SU-DHL-6 (cell line): ENCODE data around the gene LETM1.

ENCODE experiments used
- H2AFZ ChIP-seq: fragments of 200-600 bp; sonication (generic); 2 replicates; pipeline ENCODE4 v1.6.1; 2014; ENCODE audit warnings: low read depth, mild to moderate bottlenecking, moderate library complexity, mixed read lengths, antibody characterized with exemption, low read length; ENCODE audit not compliant: severe bottlenecking
- H3F3A ChIP-seq: fragments of 200-600 bp; shearing (Covaris generic); 2 replicates; pipeline ENCODE4 v1.6.0; 2016; ENCODE audit warnings: antibody characterized with exemption, mild to moderate bottlenecking; ENCODE audit not compliant: insufficient read depth
- H3K27ac ChIP-seq: fragments of 200-600 bp; sonication (generic); 2 replicates; pipeline ENCODE4 v1.5.1; 2016; ENCODE audit warnings: low read depth, mild to moderate bottlenecking, low read length, moderate library complexity, mixed read lengths
- H3K27me3 ChIP-seq: fragments of 200-600 bp; sonication (generic), shearing (Covaris generic); 2 replicates; pipeline ENCODE4 v1.6.0; 2014; ENCODE audit warnings: mild to moderate bottlenecking, low read length
- H3K36me3 ChIP-seq: fragments of 200-600 bp; sonication (generic); 2 replicates; pipeline ENCODE4 v1.6.1; 2014; ENCODE audit warnings: mild to moderate bottlenecking, low read length, mixed read lengths
- H3K4me2 ChIP-seq: fragments of 300-600, 200-600 bp; shearing (Covaris generic), sonication (generic); 2 replicates; pipeline ENCODE4 v1.6.0; 2014; ENCODE audit warnings: low read length, low read depth, mild to moderate bottlenecking; ENCODE audit not compliant: poor library complexity, severe bottlenecking
- H3K4me3 ChIP-seq: fragments of 200-600 bp; sonication (generic); 2 replicates; pipeline ENCODE4 v1.5.1; 2014; ENCODE audit warnings: antibody characterized with exemption, low read length, mild to moderate bottlenecking, mixed read lengths; ENCODE audit not compliant: insufficient read depth, poor library complexity, severe bottlenecking
- H3K79me2 ChIP-seq: fragments of 200-600 bp; sonication (generic); 2 replicates; pipeline ENCODE4 v1.6.1; 2014; ENCODE audit warnings: mild to moderate bottlenecking, low read length, moderate library complexity; ENCODE audit not compliant: insufficient read depth
- H3K9ac ChIP-seq: fragments of 200-600 bp; sonication (generic); 2 replicates; pipeline ENCODE4 v1.7.0; 2014; ENCODE audit warnings: mild to moderate bottlenecking, low read length
- H3K9me2 ChIP-seq: fragments of 200-600 bp; sonication (generic); replicated peaks from 2 replicates; pipeline ENCODE4 v1.6.1; 2014; ENCODE audit warnings: low read length; ENCODE audit not compliant: insufficient read depth
- H3K9me3 ChIP-seq: fragments of 200-600 bp; sonication (generic); 2 replicates; pipeline ENCODE4 v1.6.1; 2014; ENCODE audit warnings: low read length, mixed read lengths; ENCODE audit not compliant: insufficient read depth
- H4K20me1 ChIP-seq: fragments of 200-600 bp; sonication (generic); 2 replicates; pipeline ENCODE4 v1.6.1; 2014; ENCODE audit warnings: low read depth, mild to moderate bottlenecking, antibody characterized with exemption, low read length, moderate library complexity, mixed read lengths
- CTCF ChIP-seq: fragments of 200-600 bp; sonication (generic); IDR thresholded peaks from one replicate; pipeline ENCODE4 v1.5.1; 2017; ENCODE audit warnings: antibody characterized with exemption, mild to moderate bottlenecking, low read length, moderate library complexity; ENCODE audit not compliant: insufficient read depth, poor library complexity, severe bottlenecking
- EZH2phosphoT487 ChIP-seq: fragments of 200-600 bp; sonication (generic), shearing (Covaris generic); conservative IDR thresholded peaks from 2 replicates; pipeline ENCODE4 v1.6.1; 2018; ENCODE audit warnings: mild to moderate bottlenecking, antibody characterized with exemption, low read length, moderate library complexity, mixed read lengths

The LETM1 gene

GRCh38 chr4:1789552-1789951, 66.4 kb downstream of the LETM1 start:
- Histone ChIP-seq H3F3A (no peaks in the 10 kb centered on the region), H3K4me3 (no peak overlapping the region), H3K9ac (no peak overlapping the region), H3K9me3 (no peaks in the 10 kb centered on the region), H4K20me1 (no peaks in the 10 kb centered on the region), H3K27me3 (no peaks in the 10 kb centered on the region), H3K4me2 (no peak overlapping the region), H3K79me2 (no peaks in the 10 kb centered on the region), H2AFZ (no peak overlapping the region), H3K36me3 (no peaks in the 10 kb centered on the region), H3K27ac (no peak overlapping the region), H3K9me2 (no peaks in the 10 kb centered on the region)
- TF ChIP-seq EZH2phosphoT487, result no peak
- TF ChIP-seq CTCF, result no peak

- H3K9me3 ChIP-seq, result no peaks in the 10 kb centered on the region
- H3K9me2 ChIP-seq, result no peaks in the 10 kb centered on the region
- TF ChIP-seq EZH2phosphoT487, result no peak
- no peaks in the 10 kb centered on the region for H3K27me3 ChIP-seq
- no peaks in the 10 kb centered on the region for H4K20me1 ChIP-seq
- no peaks in the 10 kb centered on the region for H3F3A ChIP-seq
- H3K36me3 ChIP-seq, result no peaks in the 10 kb centered on the region
- H3K79me2 ChIP-seq, result no peaks in the 10 kb centered on the region
- no peak overlapping the region for H3K4me2 ChIP-seq
- H3K27ac ChIP-seq, result no peak overlapping the region
- H2AFZ ChIP-seq, result no peak overlapping the region
- no peak overlapping the region for H3K4me3 ChIP-seq
- H3K9ac ChIP-seq, result no peak overlapping the region
Observed at GRCh38 chr4:1788254-1788973, 67.5 kb downstream of the LETM1 start.

GRCh38 chr4:1787411-1788077, 68.4 kb downstream of the LETM1 start:
- Histone ChIP-seq H4K20me1 (no peaks in the 10 kb centered on the region), H3K79me2 (no peaks in the 10 kb centered on the region), H3K9me2 (no peaks in the 10 kb centered on the region), H3F3A (no peaks in the 10 kb centered on the region), H3K36me3 (no peaks in the 10 kb centered on the region), H3K9ac (no peak overlapping the region), H3K27ac (no peak overlapping the region), H2AFZ (no peak overlapping the region), H3K4me3 (no peak overlapping the region), H3K9me3 (no peaks in the 10 kb centered on the region), H3K27me3 (no peaks in the 10 kb centered on the region), H3K4me2 (no peak overlapping the region)
- TF ChIP-seq EZH2phosphoT487 (no peak), CTCF (no peak)
